ENCODE data around the gene KCNK15.
A peak's percentile ranks its signal among the peaks of the same experiment; 100 is the strongest.

The KCNK15 gene

DNA sequence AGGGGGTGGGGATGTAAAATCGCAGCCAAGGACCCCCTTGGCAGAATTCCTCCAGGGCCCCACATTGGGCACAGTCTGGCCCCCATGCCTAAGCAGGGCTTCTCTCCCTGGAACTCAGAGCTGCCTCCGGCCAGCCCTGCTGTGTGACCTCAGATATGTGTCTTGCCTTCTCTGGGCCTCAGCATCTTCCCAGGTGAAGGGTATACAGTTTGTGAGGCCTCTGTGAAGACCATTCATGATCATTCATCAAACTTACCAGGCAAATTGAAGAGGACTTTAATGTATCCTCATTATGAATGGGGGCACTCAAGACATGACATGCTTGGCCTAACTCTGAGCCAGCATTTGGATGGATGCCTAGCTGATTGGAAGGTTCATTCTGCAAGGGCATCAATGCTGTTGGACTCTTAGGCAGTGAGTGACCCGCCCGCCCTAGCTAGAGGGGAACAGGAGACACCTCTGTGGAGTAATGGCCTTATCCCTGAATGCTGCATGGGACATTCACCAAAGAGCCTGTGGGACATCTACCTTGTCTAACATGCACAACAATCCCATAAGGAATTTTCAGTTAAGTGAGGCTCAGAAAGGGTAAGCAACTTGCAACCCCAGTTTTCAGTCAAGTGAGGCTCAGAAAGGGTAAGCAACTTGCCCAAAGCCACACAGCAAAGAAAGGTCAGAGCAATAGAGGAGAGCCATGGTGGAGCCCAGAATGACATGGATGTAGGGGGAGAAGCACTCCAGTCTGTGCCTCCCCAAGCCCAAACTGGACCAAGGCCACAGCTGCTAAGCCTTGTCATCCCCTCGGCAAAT is 30.0 kb upstream of the KCNK15 start:
- DNase-seq, result no peak

GRCh38 chr20:44716309-44717106 is 29.2 kb upstream of the KCNK15 start:
- DNase-seq, result no peak

GRCh38 chr20:44717986-44718385 is 27.7 kb upstream of the KCNK15 start:
- DNase-seq, result no peak

- no peak for DNase-seq
Observed at GRCh38 chr20:44719841-44720240, 25.8 kb upstream of the KCNK15 start.

DNA sequence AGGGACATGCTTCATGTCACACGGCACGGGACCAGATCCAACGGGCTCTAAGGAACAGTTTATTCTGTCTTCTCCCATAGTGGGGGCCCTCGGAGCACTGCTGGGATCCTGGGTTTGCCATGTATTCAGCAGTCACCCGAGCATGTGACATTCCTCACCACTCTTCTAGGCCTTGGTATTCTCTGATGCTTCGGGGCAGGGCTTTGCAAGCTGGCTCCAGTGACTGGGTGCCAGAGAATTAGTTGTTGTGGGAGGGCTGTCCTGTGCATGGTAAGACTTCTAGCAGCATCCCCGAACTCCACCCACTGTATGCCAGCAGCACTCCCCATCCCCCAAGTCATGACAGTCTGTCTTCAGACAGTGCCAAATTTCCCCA is 25.1 kb upstream of the KCNK15 start:
- peak; percentile 19 for DNase-seq

GRCh38 chr20:44720997-44721784 is 24.5 kb upstream of the KCNK15 start:
- DNase-seq, result no peak

- DNase-seq, result no peak
Observed at GRCh38 chr20:44721785-44722054, 23.9 kb upstream of the KCNK15 start.

DNA sequence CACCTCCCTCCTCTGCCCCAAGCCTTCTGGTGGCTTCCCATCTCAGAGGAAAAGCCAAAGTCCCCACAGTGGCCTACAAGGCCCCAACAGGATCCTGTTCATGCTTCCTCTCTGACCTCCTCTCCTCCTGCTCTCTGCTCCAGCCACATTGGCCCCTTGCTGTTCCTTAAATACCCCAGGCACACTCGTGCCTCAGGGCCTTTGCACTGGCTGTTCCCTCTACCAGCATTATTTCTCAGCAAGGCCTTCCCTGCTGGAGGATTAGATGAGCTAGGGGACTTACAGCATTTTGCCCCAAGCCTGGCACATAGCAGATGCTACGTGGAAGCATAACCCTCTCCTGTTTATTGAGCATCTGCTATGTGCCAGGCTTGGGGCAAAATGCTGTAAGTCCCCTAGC is 22.7 kb upstream of the KCNK15 start:
- no peak for DNase-seq

- no peak for DNase-seq
Observed at GRCh38 chr20:44723391-44723790, 22.3 kb upstream of the KCNK15 start.

- DNase-seq, result no peak
Observed at GRCh38 chr20:44723798-44724362, 21.8 kb upstream of the KCNK15 start.

GRCh38 chr20:44724423-44725091 is 21.1 kb upstream of the KCNK15 start:
- DNase-seq, result no peak

GRCh38 chr20:44725837-44726236 is 19.8 kb upstream of the KCNK15 start:
- no peak for DNase-seq

DNA sequence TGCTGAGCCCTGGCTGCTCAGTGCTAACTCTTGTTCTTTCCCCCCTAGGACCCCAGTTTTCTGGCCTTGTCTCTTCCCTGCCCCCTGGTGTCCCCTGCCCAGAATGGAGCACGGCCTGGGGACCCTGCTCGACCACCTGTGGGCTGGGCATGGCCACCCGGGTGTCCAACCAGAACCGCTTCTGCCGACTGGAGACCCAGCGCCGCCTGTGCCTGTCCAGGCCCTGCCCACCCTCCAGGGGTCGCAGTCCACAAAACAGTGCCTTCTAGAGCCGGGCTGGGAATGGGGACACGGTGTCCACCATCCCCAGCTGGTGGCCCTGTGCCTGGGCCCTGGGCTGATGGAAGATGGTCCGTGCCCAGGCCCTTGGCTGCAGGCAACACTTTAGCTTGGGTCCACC is 18.6 kb upstream of the KCNK15 start:
- no peak for DNase-seq

DNA sequence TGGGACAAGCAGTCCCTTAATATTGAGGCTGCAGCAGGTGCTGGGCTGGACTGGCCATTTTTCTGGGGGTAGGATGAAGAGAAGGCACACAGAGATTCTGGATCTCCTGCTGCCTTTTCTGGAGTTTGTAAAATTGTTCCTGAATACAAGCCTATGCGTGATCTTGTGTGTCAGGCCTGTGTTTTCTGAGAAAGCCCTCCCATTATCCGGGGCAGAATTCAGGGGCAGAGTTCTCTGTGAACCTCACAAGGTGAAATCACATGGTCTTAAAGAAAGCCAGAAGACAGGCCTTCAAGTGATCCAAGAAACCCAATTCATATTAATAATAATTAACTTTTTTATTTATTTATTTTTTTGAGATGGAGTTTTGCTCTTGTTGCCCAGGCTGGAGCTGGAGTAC is 18.0 kb upstream of the KCNK15 start:
- DNase-seq, result no peak

DNA sequence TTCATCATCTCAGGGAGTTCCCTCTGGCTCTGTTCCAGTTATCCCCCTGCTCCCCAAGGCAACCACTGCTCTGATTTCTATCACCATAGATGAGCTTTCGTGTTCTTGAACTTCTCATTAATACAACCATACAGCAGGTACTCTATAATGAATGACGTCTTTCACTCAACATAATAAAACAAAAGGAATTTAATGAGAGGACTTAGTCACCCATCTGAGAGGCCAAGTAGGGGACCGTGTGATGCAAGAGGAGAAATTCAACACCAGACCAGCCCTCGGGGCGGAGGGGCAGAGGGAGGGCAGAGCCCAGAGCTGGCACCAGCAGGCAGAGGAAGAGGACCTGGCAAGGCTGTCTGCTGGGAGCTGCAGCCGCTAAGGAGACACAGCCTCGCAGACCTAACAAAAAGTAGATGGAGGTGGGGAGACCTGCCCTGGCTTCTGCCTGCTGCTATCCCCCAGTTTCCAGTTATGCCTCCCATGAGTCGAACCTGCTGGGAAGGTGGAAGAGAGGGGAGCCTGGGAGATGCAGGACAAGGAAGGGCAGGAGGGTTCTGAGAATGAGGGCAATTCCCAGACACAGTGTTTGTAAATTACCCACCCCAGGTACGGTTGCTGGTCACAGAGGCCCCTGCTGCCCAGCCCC is 16.7 kb upstream of the KCNK15 start:
- DNase-seq, result peak; percentile 82

DNA sequence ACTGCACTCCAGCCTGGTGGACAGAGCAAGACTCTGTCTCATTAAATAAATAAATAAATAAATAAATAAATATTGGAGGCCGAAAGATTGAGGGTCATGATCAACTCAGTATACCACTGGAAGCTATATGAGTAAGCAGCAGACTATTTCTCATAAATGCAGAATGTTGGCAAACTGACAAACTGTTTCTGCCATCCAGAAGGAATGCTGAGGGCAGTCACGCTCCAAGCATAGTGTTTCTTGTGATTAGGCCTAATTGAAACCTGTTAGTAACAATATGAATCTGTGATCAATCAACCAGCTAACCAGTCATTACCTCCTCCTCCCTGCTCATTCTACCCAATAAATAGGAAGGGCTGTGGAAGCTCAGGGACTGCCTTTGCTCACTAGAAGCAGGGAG is 15.2 kb upstream of the KCNK15 start:
- DNase-seq, result no peak

- DNase-seq, result no peak
Observed at GRCh38 chr20:44731657-44732056, 14.0 kb upstream of the KCNK15 start.

DNA sequence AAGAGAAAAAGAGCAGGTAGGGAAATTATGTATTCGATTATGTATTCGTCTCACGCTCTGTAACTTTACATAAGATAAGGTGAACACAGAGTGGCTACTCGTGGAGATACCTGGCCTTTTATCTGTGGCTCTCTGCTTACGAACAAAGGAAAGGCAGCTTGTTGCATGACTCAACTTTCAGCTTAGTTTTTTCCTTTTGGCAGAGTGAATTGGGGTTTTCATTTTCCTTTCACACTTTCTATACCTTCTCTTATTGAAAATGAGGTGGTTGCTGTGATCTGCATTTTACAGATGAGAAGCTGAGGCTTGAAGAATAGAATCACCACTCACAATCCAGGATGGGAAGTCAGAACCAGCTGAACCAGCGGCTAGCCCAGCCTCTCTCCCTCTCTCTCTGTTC is 13.3 kb upstream of the KCNK15 start:
- no peak for DNase-seq

GRCh38 chr20:44733341-44734069 is 12.2 kb upstream of the KCNK15 start:
- peak; percentile 61 for DNase-seq

DNA sequence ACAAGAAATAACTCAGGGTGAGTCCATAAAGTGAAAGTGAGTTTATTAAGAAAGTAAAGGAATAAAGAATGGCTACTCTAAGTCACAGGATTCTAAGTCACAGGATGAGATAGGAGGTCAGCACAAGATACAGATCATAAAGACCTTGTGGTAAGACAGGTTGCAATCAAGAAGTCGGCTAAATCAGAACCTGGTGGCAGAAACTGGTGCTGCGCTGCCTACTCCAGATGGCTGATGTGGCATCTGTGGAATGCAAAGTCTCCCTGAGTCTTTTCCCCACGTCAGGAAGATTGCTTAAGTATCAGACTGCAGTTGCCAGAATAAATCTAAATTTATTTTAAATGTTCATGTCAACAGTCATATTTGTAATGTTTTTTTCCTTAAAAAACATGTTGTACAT is 10.7 kb upstream of the KCNK15 start:
- no peak for DNase-seq

DNA sequence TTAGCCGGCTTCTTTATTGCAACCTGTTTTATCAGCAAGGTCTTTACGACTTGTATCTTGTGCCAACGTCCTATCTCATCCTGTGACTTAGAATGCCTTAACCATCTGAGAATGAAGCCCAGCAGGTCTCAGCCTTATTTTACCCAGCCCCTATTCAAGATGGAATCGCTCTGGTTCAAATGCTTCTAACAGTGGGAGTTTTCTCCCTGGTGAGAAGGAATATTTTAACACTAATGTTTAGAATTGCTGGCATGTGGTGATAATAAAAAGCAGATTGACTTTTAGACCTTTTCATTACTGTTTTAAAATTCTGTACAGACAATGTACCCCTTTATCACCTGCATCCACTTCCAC is 9.9 kb upstream of the KCNK15 start:
- no peak for DNase-seq
